ENCODE results near the gene SNHG17.
"Not testable (repeated sequence)": the region's sequence is repeated elsewhere in the genome, so short reads cannot be mapped to it uniquely, and the experiment has no call there.

Gene SNHG17

DNA sequence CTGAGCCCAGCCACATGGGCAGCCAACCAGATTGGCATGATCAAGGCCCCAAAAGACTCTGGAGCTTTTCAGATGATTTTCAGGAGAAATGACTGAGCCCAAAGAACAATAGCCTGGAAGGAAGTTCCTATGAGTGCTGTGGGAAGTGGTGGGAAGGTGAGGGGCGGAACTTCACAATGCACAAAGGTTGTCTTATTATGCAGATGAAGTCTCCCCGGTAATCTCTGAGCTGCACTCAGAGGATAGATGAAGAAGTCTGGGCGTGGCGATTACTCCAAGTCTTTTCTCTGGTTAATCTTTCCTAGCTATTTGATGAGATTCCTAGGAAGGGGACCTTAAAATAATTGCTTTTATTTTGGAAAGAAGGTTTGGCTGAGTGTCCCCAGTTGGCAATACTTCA lies 52.0 kb downstream of the SNHG17 start:
- no peak for DNase-seq (ENCODE audit: extremely low read depth, low read depth)
- TF ChIP-seq, protein P1, sequence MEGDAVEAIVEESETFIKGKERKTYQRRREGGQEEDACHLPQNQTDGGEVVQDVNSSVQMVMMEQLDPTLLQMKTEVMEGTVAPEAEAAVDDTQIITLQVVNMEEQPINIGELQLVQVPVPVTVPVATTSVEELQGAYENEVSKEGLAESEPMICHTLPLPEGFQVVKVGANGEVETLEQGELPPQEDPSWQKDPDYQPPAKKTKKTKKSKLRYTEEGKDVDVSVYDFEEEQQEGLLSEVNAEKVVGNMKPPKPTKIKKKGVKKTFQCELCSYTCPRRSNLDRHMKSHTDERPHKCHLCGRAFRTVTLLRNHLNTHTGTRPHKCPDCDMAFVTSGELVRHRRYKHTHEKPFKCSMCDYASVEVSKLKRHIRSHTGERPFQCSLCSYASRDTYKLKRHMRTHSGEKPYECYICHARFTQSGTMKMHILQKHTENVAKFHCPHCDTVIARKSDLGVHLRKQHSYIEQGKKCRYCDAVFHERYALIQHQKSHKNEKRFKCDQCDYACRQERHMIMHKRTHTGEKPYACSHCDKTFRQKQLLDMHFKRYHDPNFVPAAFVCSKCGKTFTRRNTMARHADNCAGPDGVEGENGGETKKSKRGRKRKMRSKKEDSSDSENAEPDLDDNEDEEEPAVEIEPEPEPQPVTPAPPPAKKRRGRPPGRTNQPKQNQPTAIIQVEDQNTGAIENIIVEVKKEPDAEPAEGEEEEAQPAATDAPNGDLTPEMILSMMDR (IDR thresholded peaks at IDR 0.05; ENCODE audit: low read depth, low read length): no peak

DNA sequence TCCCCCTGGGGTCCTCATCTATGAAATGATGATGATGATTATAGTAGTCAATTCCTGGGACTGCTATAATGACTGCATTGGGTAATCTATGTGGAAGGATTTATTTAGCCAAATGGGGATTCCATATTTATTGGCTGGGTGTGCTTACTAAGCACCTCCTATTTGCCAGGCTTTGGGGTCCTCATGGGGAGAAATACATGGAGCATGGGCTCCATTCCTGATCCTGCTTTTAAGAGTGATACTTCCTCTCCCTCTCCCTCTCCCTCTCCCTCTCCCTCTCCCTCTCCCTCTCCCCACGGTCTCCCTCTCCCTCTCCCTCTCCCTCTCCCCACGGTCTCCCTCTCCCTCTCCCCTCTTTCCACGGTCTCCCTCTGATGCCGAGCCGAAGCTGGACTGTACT lies 57.3 kb downstream of the SNHG17 start:
- not testable (repeated sequence) for DNase-seq (ENCODE audit: extremely low read depth, low read depth)

DNA sequence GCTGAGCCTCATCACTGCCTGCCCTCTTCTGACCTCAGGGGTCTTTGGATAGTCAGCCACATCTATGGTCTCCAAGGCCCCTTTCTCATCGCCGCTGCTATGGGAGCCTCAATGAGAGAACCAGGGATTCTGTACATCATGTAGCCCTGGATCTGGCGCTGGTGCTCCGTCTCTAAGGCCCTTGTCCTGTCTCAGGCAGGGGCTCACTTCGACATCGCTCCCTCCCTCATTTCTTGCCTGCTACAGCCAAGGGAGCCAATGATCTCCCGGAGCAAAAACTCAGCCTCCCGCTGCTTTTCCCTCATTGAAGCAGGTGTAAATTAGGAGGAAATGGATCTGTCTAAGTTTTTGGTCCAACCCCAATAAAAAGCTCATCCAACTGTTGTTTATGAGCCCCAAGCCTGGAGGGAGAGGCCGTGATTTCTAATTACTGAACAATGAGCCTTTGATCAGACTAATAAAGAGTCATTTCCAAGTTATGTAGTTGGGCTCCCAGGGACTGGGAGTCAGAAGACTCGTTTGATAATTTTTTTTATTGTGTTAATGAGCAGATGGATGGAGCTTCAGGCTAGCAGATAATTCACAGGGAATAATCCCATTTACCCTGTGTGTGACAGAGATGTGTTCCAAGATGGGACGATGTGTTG lies 58.0 kb downstream of the SNHG17 start:
- DNase-seq (ENCODE audit: extremely low read depth, low read depth): no peak
- TF ChIP-seq, protein P1 (IDR thresholded peaks at IDR 0.05; ENCODE audit: low read depth, low read length): no peak

DNA sequence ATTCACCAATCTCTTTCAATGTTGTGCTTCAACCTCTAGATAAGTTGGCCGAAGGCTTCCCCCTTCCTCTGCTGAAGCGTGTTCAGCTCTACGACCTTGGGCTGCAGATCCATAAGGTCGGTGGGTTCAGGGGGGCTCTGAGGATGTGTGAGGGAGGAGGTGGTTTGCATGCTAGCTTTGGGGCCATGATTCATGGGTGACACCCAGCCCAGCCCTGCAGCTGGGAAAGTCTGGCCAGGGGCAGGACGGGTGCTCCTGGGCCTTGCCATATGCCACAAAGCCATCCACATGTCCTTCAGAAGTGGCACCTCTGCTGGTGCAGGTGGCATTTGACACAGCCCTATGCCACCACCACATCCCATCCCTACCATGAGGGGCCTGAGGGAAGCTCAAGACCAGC lies 61.2 kb downstream of the SNHG17 start:
- no peak for DNase-seq (ENCODE audit: extremely low read depth, low read depth)
- TF ChIP-seq, protein P1 (IDR thresholded peaks at IDR 0.05; ENCODE audit: low read depth, low read length): no peak

DNA sequence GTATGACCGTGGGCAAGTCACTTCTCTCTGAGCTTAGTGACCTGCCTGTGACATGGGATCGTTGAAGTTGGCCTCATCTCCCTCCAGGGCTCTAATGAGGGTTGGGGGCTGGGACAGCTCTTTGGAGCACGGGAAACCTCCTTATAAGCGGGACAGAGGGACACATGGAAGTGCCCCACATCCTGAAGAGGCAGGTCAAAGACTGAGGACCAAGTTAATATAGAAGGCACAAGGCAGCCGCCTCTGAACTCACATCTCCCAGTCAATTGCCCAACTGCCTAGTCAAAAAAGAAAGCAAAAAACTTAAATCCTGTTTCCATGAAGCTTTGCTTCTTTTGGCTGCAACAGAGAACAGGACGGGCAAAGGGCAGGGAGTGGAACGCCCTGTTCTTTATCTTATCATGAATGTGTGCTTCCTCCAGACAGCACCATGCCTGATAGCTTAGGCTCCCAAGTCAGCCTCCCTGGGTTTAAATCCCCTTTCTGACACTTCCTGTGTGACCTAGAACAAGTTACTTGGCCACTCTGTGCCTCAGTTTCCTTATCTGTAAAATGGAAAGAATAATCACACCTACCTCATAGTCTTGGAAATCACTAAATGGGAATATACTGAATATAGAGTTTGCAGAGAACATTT lies 61.8 kb downstream of the SNHG17 start:
- TF ChIP-seq, protein P1 (IDR thresholded peaks at IDR 0.05; ENCODE audit: low read depth, low read length): no peak
- DNase-seq (ENCODE audit: extremely low read depth, low read depth): no peak

DNA sequence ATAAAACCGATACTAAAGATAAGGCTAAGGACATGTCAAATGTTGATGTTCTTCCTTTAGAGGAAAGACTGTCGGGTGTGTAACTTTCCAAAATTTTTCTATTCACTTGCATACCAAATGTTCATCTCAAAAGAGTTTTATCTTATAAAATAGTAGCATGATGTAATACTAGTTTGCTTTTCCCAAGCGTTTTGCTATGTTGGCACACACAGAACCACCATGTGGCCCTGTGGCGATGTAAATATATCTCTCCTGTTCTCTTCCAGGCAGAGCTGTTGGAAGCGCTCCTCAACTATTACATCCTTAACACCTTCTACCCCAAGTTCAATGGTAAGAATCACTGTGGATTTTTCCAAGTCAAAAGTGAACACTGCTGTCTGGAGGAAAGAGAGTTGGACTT lies 62.3 kb downstream of the SNHG17 start:
- no peak for DNase-seq (ENCODE audit: extremely low read depth, low read depth)
- TF ChIP-seq, protein P1 (IDR thresholded peaks at IDR 0.05; ENCODE audit: low read depth, low read length): no peak

All from AG09319 (cell line).